ENCODE data around the gene DLG2. TPM values are rescaled to one million over a fixed set of nuclear protein-coding genes. Genes with fewer than 3 reads are reported as not detected.

DLG2 gene
- total and polyA plus RNA-seq, 2 of the 8 experiments (the other 6 are each of a cell fraction or from before 2014, with no cell fraction given), result 1.7 to 14.3 TPM

DNA sequence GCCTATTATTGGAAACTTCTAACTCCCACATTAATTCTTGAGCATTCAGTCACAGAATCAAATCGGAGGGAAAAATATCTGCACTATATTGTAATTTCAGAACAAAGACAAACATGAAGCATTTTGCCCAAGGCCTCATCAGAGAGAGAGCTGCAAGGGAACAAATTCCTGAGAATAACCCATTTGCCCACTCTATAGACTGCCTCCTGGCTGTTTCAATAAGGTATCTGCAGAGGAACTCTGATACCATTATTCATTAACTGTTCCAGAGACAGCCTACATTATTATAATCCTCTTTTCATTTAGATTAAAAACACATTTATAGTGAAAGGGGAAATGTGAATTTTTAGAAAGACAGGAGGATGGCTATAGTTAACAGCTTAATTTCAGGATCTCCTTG lies 663.9 kb downstream of the DLG2 start:
- Histone ChIP-seq H3K27me3 (replicated peaks in 1 of 4; ENCODE audit: control insufficient read depth in 3 of 4, extremely low read depth in 1 of 4, insufficient read depth in 3 of 4, low read length in 3 of 4) (no peaks in the 10 kb centered on the region), H4K5ac (ENCODE audit: insufficient read length, low read depth, low read length) (no peak overlapping the region), H3K4me1 (replicated peaks in 1 of 4; ENCODE audit: control insufficient read depth in 3 of 4, insufficient read depth in 4 of 4, low read length in 3 of 4) (peaks cover 0 to 3% (median 0%) of the 10 kb centered on the region in 4 experiments; a peak in 2 of 7 replicates), H4K91ac (replicated peaks; ENCODE audit: insufficient read length, low read length) (no peak overlapping the region), H2AK5ac (ENCODE audit: low read depth, low read length) (no peak overlapping the region), H3K14ac (ENCODE audit: insufficient read length) (no peak overlapping the region), H2BK120ac (replicated peaks; ENCODE audit: low read depth, low read length) (no peak overlapping the region), H3K23me2 (ENCODE audit: low read depth, low read length) (no peaks in the 10 kb centered on the region), H3K79me2 (ENCODE audit: control insufficient read depth in 1 of 2, insufficient read depth in 2 of 2, low read length in 2 of 2) (no peaks in the 10 kb centered on the region), H2AFZ (ENCODE audit: low read length) (no peak overlapping the region), H3K23ac (ENCODE audit: insufficient read length) (no peak overlapping the region), H3K79me1 (ENCODE audit: low read depth, low read length) (no peaks in the 10 kb centered on the region), H3K4me3 (ENCODE audit: extremely low read depth in 1 of 4, insufficient read depth in 2 of 4, low read depth in 3 of 4, low read length in 4 of 4) (no peak overlapping the region), H2BK20ac (ENCODE audit: low read length) (no peak overlapping the region), H4K20me1 (replicated peaks in 1 of 2; ENCODE audit: control insufficient read depth in 1 of 2, insufficient read depth in 2 of 2, low read length in 2 of 2) (no peaks in the 10 kb centered on the region), H2BK5ac (ENCODE audit: low read depth, low read length) (no peak overlapping the region), H3K36me3 (ENCODE audit: control insufficient read depth in 2 of 4, insufficient read depth in 4 of 4, low read length in 3 of 4) (no peaks in the 10 kb centered on the region), H3K9ac (replicated peaks in 1 of 4; ENCODE audit: extremely low read depth in 1 of 4, low read depth in 3 of 4, low read length in 3 of 4) (no peak overlapping the region), H2BK12ac (ENCODE audit: low read depth, low read length) (no peak overlapping the region), H3K27ac (ENCODE audit: low read depth, low read length) (no peak overlapping the region), H3K9me3 (ENCODE audit: insufficient read depth in 2 of 2, low read depth in 1 of 2, low read length in 1 of 2) (no peaks in the 10 kb centered on the region), H3K4ac (replicated peaks; ENCODE audit: insufficient read length, low read depth, low read length) (no peak overlapping the region), H3K56ac (replicated peaks; ENCODE audit: insufficient read length, low read depth, low read length) (no peak overlapping the region), H3K4me2 (ENCODE audit: insufficient read depth in 1 of 2, low read depth in 2 of 2, low read length in 2 of 2) (no peak overlapping the region), H2BK15ac (ENCODE audit: low read length) (no peak overlapping the region), H3K18ac (ENCODE audit: extremely low read depth, low read length) (no peak overlapping the region), H4K8ac (ENCODE audit: extremely low read depth, insufficient read depth, low read length) (no peak overlapping the region)
- 94% methylated on average over 1 of the region's 1 CpG; no CpG with 5 or more reads in 1 of the 2 experiments for WGBS, 2 experiments (ENCODE audit: extremely low coverage in 1 of 2, insufficient coverage in 1 of 2, insufficient read length in 1 of 2, insufficient replicate concordance in 2 of 2, low coverage in 1 of 2, low lambda C conversion rate in 2 of 2, missing lambda C conversion rate in 1 of 2)
- no peak for DNase-seq (ENCODE audit: low read depth in 1 of 2, low spot score in 2 of 2)
- no peak for FAIRE-seq
- TF ChIP-seq RAD21 (IDR thresholded peaks at IDR 0.05 in 1 of 2, conservative IDR thresholded peaks at IDR 0.05 in 1 of 2; ENCODE audit: low read depth in 2 of 2, low read length in 2 of 2) (peak in 1 of 2 experiments; percentile 6; a peak in 1 of 4 replicates), KDM1A (IDR thresholded peaks at IDR 0.05; ENCODE audit: borderline replicate concordance, low read length) (no peak), SIRT6 (IDR thresholded peaks at IDR 0.05; ENCODE audit: low read length) (no peak)
- TF ChIP-seq, protein P1, sequence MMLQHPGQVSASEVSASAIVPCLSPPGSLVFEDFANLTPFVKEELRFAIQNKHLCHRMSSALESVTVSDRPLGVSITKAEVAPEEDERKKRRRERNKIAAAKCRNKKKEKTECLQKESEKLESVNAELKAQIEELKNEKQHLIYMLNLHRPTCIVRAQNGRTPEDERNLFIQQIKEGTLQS (IDR thresholded peaks at IDR 0.05; ENCODE audit: insufficient read depth, low read depth, low read length), result no peak
- TF ChIP-seq, protein P2, sequence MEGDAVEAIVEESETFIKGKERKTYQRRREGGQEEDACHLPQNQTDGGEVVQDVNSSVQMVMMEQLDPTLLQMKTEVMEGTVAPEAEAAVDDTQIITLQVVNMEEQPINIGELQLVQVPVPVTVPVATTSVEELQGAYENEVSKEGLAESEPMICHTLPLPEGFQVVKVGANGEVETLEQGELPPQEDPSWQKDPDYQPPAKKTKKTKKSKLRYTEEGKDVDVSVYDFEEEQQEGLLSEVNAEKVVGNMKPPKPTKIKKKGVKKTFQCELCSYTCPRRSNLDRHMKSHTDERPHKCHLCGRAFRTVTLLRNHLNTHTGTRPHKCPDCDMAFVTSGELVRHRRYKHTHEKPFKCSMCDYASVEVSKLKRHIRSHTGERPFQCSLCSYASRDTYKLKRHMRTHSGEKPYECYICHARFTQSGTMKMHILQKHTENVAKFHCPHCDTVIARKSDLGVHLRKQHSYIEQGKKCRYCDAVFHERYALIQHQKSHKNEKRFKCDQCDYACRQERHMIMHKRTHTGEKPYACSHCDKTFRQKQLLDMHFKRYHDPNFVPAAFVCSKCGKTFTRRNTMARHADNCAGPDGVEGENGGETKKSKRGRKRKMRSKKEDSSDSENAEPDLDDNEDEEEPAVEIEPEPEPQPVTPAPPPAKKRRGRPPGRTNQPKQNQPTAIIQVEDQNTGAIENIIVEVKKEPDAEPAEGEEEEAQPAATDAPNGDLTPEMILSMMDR (IDR thresholded peaks at IDR 0.05; ENCODE audit: control extremely low read depth in 1 of 3, insufficient read depth in 1 of 3, low read depth in 1 of 3, low read length in 3 of 3), result peak in 1 of 3 experiments; percentile 11; a peak in 1 of 4 replicates
- ChIA-PET POLR2A (ENCODE audit: partially characterized antibody) (no interaction called here), CTCF (ENCODE audit: partially characterized antibody) (interaction anchor here (0.9 kb wide), 1 partner anchor 101 kb away, joined by 3 read pairs; no protein-coding TSS in a partner anchor)
